Fibroblast of the aortic adventitia (primary cell): ENCODE results near the gene GSC2. TPM values are rescaled to one million over a fixed set of nuclear protein-coding genes. Genes with fewer than 3 reads are reported as not detected.

Experiments used
- DNase-seq: peaks from one replicate; pipeline ENCODE4 v3.0.0-alpha.2; 2010; ENCODE audit warnings: low read depth
- H3K4me3 ChIP-seq: 2 replicates; pipeline ENCODE4 v1.5.1; 2011; ENCODE audit warnings: low read depth, mild to moderate bottlenecking, control low read depth, low read length, moderate library complexity
- CTCF ChIP-seq: IDR thresholded peaks from 2 replicates; pipeline ENCODE4 v1.5.1; 2011; ENCODE audit warnings: mild to moderate bottlenecking, low read length, control low read depth, inconsistent platforms; ENCODE audit not compliant: insufficient read depth
- total RNA-seq: library from RNA; depleted of rRNA; stranded (reverse); fragments of >200 nt; gene quantifications from 2 replicates; pipeline ENCODE4 v1.2.3, GENCODE V29; 2012; ENCODE audit warnings: low replicate concordance

The GSC2 gene
- total RNA-seq, 1 donor, result not detected

GRCh38 chr22:19177164-19178064 is 27.3 kb upstream of the GSC2 start:
- no peak for TF ChIP-seq CTCF
- H3K4me3 ChIP-seq, result peak overlapping the region; percentile 76
- DNase-seq, result no peak

- TF ChIP-seq CTCF, result no peak
- no peak for DNase-seq
- peak overlapping the region; percentile 76 for H3K4me3 ChIP-seq
Measured at GRCh38 chr22:19176732-19177131, 26.6 kb upstream of the GSC2 start.

- no peak overlapping the region for H3K4me3 ChIP-seq
- TF ChIP-seq CTCF, result no peak
- DNase-seq, result no peak
Measured at GRCh38 chr22:19176175-19176643, 26.1 kb upstream of the GSC2 start.

- no peak for DNase-seq
- TF ChIP-seq CTCF, result no peak
Measured at GRCh38 chr22:19175602-19176174, 25.6 kb upstream of the GSC2 start.

GRCh38 chr22:19175026-19175601 is 25.0 kb upstream of the GSC2 start:
- no peak for DNase-seq
- no peak for TF ChIP-seq CTCF
- H3K4me3 ChIP-seq, result peak overlapping the region; percentile 17

More at GRCh38 chr22:19175602-19176174, 25.6 kb upstream of the GSC2 start:
- H3K4me3 ChIP-seq, result no peak overlapping the region

GRCh38 chr22:19174106-19175025 is 24.3 kb upstream of the GSC2 start:
- no peak for TF ChIP-seq CTCF
- H3K4me3 ChIP-seq, result no peak overlapping the region
- peak; percentile 82 for DNase-seq
